ENCODE measurements around the gene RAB12. TPM values are rescaled to one million over a fixed set of nuclear protein-coding genes. Genes with fewer than 3 reads are reported as not detected.
A peak's percentile ranks its signal among the peaks of the same experiment; 100 is the strongest.

Gene RAB12
- total and polyA plus RNA-seq, 2 of the 13 experiments (the other 11 are each of a cell fraction or from before 2014, with no cell fraction given), result 9.5 to 25.3 TPM

GRCh38 chr18:8595445-8595844 lies 13.8 kb upstream of the RAB12 start:
- FAIRE-seq (no peak), DNase-seq (ENCODE audit: low spot score) (no peak), ATAC-seq (no peak)
- ChIA-PET CTCF (ENCODE audit: low intra/inter-chr PET ratio, low total read pairs) (no interaction called here), POLR2A (no interaction called here)
- WGBS (ENCODE audit: low lambda C conversion rate), result 45% methylated on average over 6 of the region's 6 CpGs
- Histone ChIP-seq H3K79me2 (ENCODE audit: insufficient read depth, low read length) (no peaks in the 10 kb centered on the region), H3K27ac (ENCODE audit: extremely low read length, insufficient read depth, low read length) (no peak overlapping the region), H3K4me3 (replicated peaks in 1 of 3; ENCODE audit: insufficient read depth in 1 of 3, low read depth in 2 of 3, low read length in 3 of 3) (no peak overlapping the region), H3K4me2 (ENCODE audit: low read depth, low read length) (no peak overlapping the region), H3K9ac (ENCODE audit: insufficient read depth, low read depth, low read length) (no peak overlapping the region), H3K27me3 (ENCODE audit: control insufficient read depth in 1 of 2, insufficient read depth in 2 of 2, low read length in 2 of 2) (peaks cover 0 to 12% of the 10 kb centered on the region in 2 experiments; a peak in 1 of 5 replicates), H4K20me1 (ENCODE audit: insufficient read depth, low read length) (no peaks in the 10 kb centered on the region), H3K36me3 (replicated peaks in 1 of 2; ENCODE audit: control insufficient read depth in 1 of 2, insufficient read depth in 2 of 2, low read length in 2 of 2) (no peaks in the 10 kb centered on the region), H2AFZ (ENCODE audit: low read length) (no peak overlapping the region), H3K9me3 (ENCODE audit: low read length) (no peaks in the 10 kb centered on the region), H3K4me1 (ENCODE audit: insufficient read depth, low read length) (peaks cover 6% of the 10 kb centered on the region)
- BruUV-seq (replicated peaks), result no TSS peak
- intact Hi-C loops (cut with micrococcal nuclease; ENCODE audit: unreplicated experiment), result no loop called here
- TF ChIP-seq, protein P1, sequence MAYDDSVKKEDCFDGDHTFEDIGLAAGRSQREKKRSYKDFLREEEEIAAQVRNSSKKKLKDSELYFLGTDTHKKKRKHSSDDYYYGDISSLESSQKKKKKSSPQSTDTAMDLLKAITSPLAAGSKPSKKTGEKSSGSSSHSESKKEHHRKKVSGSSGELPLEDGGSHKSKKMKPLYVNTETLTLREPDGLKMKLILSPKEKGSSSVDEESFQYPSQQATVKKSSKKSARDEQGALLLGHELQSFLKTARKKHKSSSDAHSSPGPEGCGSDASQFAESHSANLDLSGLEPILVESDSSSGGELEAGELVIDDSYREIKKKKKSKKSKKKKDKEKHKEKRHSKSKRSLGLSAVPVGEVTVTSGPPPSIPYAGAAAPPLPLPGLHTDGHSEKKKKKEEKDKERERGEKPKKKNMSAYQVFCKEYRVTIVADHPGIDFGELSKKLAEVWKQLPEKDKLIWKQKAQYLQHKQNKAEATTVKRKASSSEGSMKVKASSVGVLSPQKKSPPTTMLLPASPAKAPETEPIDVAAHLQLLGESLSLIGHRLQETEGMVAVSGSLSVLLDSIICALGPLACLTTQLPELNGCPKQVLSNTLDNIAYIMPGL (CRISPR knock-in tag; IDR thresholded peaks at IDR 0.05; ENCODE audit: borderline replicate concordance in 1 of 2, low read depth in 1 of 2), result no peak
- TF ChIP-seq ATF7-NPFF (CRISPR knock-in tag; IDR thresholded peaks at IDR 0.05; ENCODE audit: low read depth) (no peak), MAFF (IDR thresholded peaks at IDR 0.05; ENCODE audit: low read depth, low read length) (no peak), RAD51 (IDR thresholded peaks at IDR 0.05; ENCODE audit: borderline replicate concordance) (peak; percentile 38; the same call in 1 of the 2 replicates), ZFP62 (CRISPR knock-in tag; IDR thresholded peaks at IDR 0.05) (no peak)
- in situ Hi-C loops (cut with HindIII; ENCODE audit: extremely low pct_ligation_motif_present, low pct_unique_long_range_greater_than_20kb), result no loop called here

DNA sequence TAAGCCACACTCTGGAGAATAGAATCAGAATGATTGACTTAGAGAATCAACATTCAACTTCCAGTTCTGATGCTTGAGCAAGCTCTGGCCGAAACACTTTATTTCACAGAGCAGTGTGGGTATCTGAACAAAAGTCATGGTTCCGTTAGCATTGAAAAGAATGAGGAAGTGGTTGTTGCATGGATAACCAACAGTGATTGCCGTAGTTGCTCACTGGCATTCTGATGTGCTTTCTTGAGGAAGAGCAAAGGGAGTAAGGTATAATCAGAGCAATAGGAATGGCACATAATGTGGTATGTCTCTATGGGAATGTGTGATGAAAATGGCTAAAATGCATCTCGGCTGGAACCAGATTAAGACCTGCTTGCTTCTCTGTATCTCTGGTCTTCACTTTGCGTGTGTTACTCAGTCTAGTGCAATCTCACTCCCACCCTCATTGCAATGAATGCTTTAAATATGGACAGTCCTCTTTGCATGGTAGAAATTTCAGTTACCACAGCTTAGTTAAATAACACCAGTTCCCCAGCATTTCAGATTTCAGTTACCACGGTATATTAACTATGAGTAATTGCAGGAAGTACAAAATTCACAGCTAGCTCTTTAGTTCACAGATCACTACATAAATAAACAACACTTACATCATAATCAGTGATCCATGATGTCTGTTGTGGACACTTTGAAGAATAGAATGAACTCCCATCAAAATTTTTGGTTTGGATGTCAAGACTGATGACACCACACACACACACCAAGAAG lies 7.8 kb upstream of the RAB12 start:
- Histone ChIP-seq H3K4me1 (ENCODE audit: insufficient read depth, low read length) (peaks cover 25% of the 10 kb centered on the region), H3K79me2 (ENCODE audit: insufficient read depth, low read length) (no peaks in the 10 kb centered on the region), H2AFZ (ENCODE audit: low read length) (no peak overlapping the region), H4K20me1 (ENCODE audit: insufficient read depth, low read length) (no peaks in the 10 kb centered on the region), H3K27ac (ENCODE audit: extremely low read length, insufficient read depth, low read length) (no peak overlapping the region), H3K9me3 (ENCODE audit: low read length) (no peaks in the 10 kb centered on the region), H3K4me3 (replicated peaks in 1 of 3; ENCODE audit: insufficient read depth in 1 of 3, low read depth in 2 of 3, low read length in 3 of 3) (no peak overlapping the region), H3K27me3 (ENCODE audit: control insufficient read depth in 1 of 2, insufficient read depth in 2 of 2, low read length in 2 of 2) (peaks cover 1 to 9% of the 10 kb centered on the region in 2 experiments; a peak in 3 of 5 replicates), H3K36me3 (replicated peaks in 1 of 2; ENCODE audit: control insufficient read depth in 1 of 2, insufficient read depth in 2 of 2, low read length in 2 of 2) (no peaks in the 10 kb centered on the region), H3K4me2 (ENCODE audit: low read depth, low read length) (peak overlapping the region; percentile 4; the same call in 1 of the 2 replicates), H3K9ac (ENCODE audit: insufficient read depth, low read depth, low read length) (no peak overlapping the region)
- ATAC-seq, result no peak
- no peak for DNase-seq (ENCODE audit: low spot score)
- 15% methylated on average over 6 of the region's 6 CpGs for WGBS (ENCODE audit: low lambda C conversion rate)
- no TSS peak for BruUV-seq (replicated peaks)
- in situ Hi-C loops (cut with HindIII; ENCODE audit: extremely low pct_ligation_motif_present, low pct_unique_long_range_greater_than_20kb), result no loop called here
- intact Hi-C loops (cut with micrococcal nuclease; ENCODE audit: unreplicated experiment), result no loop called here
- TF ChIP-seq ELF1 (CRISPR knock-in tag; IDR thresholded peaks at IDR 0.05), result peak; percentile 21; the same call in 1 of the 2 replicates
- TF ChIP-seq, protein P2, sequence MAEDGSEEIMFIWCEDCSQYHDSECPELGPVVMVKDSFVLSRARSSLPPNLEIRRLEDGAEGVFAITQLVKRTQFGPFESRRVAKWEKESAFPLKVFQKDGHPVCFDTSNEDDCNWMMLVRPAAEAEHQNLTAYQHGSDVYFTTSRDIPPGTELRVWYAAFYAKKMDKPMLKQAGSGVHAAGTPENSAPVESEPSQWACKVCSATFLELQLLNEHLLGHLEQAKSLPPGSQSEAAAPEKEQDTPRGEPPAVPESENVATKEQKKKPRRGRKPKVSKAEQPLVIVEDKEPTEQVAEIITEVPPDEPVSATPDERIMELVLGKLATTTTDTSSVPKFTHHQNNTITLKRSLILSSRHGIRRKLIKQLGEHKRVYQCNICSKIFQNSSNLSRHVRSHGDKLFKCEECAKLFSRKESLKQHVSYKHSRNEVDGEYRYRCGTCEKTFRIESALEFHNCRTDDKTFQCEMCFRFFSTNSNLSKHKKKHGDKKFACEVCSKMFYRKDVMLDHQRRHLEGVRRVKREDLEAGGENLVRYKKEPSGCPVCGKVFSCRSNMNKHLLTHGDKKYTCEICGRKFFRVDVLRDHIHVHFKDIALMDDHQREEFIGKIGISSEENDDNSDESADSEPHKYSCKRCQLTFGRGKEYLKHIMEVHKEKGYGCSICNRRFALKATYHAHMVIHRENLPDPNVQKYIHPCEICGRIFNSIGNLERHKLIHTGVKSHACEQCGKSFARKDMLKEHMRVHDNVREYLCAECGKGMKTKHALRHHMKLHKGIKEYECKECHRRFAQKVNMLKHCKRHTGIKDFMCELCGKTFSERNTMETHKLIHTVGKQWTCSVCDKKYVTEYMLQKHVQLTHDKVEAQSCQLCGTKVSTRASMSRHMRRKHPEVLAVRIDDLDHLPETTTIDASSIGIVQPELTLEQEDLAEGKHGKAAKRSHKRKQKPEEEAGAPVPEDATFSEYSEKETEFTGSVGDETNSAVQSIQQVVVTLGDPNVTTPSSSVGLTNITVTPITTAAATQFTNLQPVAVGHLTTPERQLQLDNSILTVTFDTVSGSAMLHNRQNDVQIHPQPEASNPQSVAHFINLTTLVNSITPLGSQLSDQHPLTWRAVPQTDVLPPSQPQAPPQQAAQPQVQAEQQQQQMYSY (CRISPR knock-in tag; IDR thresholded peaks at IDR 0.05), result no peak
- TF ChIP-seq TEF (CRISPR knock-in tag; IDR thresholded peaks at IDR 0.05), result no peak
- CTCF ChIA-PET (ENCODE audit: low intra/inter-chr PET ratio, low total read pairs), result no interaction called here
- FAIRE-seq, result no peak
- POLR2A ChIA-PET, result no interaction called here

Data from HepG2 (cell line).